Thyroid gland (tissue), 4 donors: Measurements from ENCODE around the gene MTMR2.

Experiments used
- CTCF ChIP-seq, 6 experiments: fragments of 200-600 bp in 3 of 6; fragments of 450-650 bp in 3 of 6; sonication (generic) in 3 of 6; IDR thresholded peaks; one replicate each; pipeline ENCODE4 v1.5.1; 2016 to 2019; ENCODE audit warnings: antibody characterized with exemption in 6 of 6, mild to moderate bottlenecking in 2 of 6, inconsistent platforms in 1 of 6, moderate library complexity in 1 of 6
- POLR2A ChIP-seq, 2 donors: fragments of 450-650 bp; IDR thresholded peaks; one replicate each; pipeline ENCODE4 v1.6.1; 2017; ENCODE audit warnings: antibody characterized with exemption in 2 of 2, mild to moderate bottlenecking in 2 of 2, moderate library complexity in 1 of 2

DNA sequence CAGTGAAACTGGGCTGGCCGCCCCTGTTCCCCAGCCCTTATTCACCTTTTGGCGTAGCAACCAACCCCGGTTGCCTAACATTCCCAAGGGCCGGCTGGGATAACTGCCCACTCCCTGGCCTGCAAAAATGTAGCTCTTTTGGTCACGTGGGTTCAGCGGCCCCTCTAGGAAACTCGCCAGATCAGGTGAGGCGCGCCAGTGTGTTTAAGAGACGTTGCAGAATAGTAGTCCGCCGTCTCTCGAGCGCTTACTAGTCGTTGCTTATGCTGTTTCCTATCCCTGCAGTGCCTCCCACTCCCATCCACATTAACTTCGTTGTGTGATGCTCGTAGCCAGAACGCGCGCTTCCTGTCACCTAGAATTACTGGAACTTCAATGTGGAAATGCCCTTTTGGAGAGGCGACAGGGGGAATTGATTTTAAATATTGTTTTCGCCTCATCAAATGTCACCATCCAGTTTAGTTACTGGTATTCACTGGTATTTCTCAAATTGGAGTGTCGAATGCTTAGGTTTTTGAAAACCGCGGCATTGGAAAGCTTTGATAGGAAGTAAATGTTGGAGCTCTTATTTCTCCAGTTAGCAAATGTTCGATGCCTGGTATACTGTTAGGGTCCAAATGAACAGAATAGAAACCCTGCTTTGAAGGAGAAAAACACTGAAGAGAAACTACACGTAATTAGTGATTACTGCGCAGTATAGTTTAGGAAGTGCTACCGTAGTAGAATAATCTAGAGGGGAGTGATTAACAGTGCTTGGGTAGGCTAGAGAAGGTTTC is 132.8 kb downstream of the MTMR2 start:
- TF ChIP-seq CTCF (IDR thresholded peaks at IDR 0.05), result no peak
- TF ChIP-seq POLR2A (IDR thresholded peaks at IDR 0.05), result peak in 1 of 2 donors; percentile 64
